SK-N-DZ (cell line): ENCODE data around the gene P4HTM.

Experiments used
- DNase-seq: peaks from one replicate; pipeline ENCODE4 v3.0.0-alpha.2; 2015; ENCODE audit warnings: low spot score
- small RNA-seq, 2 experiments: library from RNA; depleted of rRNA; stranded (forward); fragments of <200 nt; gene quantifications; one replicate each; pipeline ENCODE3, GENCODE V24; 2014

Gene P4HTM

GRCh38 chr3:49023775-49024174, 33.7 kb downstream of the P4HTM start:
- no peak for DNase-seq

- DNase-seq: no peak
These were observed 34.4 kb downstream of the P4HTM start for GRCh38 chr3:49024449-49024848.

- no peak for DNase-seq
These were observed 35.2 kb downstream of the P4HTM start for GRCh38 chr3:49025005-49025792.

DNA sequence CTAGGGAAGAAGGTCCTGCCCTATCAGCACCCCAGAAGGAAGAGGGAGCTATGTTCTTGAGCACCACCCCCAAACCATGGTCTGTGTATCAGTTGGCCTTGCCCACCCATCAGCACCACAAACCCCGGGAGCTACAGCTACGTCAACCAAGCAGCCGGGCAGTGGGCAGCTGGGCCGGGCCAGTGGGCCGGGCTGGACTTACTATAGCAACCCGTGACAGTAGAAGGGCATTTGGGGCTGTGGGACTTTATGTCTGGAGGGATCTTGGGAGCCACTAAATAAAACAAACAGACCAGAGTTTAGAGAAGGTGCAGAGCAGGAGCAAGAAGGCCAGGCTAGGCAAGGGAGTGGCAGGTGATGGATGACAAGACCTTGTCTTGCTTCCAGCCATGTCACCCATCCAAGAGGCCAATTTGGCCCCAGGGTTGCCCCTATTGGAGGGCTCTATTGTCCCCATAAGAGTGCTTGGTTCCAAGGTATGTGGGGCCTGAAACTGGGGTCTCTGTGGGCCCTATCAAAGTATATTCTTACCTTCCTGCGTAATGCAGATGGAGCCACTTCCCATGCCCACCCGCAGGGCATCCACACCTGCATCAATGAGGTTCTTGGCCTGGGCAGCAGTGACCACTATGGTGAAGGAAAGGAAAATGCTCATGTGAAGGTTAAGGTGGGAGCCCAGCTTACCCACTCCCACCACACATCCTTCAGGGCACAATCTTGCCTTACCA, 35.9 kb downstream of the P4HTM start:
- DNase-seq: no peak

DNA sequence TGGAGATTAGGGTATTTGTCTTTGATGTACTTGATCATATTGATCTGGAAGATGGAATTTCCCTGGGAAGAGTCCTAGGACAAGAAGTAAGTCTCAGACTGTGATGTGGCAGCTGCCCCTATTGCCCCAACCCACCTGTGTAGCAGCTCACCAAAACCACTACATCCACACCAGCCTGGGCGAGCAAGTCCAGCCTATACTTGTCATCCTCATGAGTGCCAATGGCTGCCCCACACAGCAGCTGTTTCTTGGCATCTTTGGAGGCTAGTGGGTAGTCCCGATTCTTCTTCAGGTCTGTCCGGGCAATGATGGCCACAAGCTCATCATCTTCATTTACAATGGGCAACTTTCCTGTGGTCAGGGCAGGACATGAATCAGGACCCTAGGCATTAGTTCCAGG, 36.5 kb downstream of the P4HTM start:
- DNase-seq: no peak

GRCh38 chr3:49027634-49028033, 37.6 kb downstream of the P4HTM start:
- DNase-seq: no peak

DNA sequence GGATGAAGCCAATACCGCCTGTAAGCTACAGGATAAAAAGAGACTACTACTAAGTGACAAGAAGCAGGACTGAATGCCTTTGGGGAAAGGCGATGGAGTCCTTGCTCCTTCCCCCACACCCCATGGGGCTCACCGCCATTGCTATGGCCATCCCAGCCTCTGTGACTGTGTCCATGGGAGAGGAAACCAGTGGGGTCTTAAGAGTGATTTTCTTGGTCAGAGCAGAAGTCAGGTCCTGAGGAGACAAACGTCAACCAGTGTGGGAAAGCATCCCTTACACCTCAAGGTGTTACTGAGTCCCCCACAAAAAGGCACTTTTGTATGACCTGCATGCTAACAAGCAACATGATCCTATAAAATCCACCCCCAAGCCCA, 38.2 kb downstream of the P4HTM start:
- DNase-seq: no peak

- peak; percentile 88 for DNase-seq
These were observed 38.9 kb downstream of the P4HTM start, which contains the start of gene IMPDH2 for GRCh38 chr3:49028673-49029562. Gene IMPDH2, minus strand, starts transcription at chr3:49029398. Its CDS starts 48 bp downstream, at chr3:49029350.

DNA sequence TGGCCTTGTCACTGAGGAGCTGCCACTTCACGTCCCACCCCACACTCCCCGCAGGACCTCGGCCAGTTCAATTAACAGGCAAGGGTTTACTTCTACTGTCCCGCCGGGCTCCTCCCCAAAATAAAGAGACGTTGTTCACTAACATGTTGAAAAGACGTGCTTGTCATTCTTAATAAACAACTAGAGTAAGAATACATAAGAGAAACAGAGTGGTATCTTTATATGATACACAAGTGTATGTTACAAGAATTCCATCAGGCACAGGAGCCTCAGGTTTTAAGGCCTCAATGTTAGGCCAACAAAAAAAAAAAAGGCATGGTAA, 39.5 kb downstream of the P4HTM start:
- no peak for DNase-seq

- no peak for DNase-seq
These were observed 40.3 kb downstream of the P4HTM start for GRCh38 chr3:49030321-49030720.

DNA sequence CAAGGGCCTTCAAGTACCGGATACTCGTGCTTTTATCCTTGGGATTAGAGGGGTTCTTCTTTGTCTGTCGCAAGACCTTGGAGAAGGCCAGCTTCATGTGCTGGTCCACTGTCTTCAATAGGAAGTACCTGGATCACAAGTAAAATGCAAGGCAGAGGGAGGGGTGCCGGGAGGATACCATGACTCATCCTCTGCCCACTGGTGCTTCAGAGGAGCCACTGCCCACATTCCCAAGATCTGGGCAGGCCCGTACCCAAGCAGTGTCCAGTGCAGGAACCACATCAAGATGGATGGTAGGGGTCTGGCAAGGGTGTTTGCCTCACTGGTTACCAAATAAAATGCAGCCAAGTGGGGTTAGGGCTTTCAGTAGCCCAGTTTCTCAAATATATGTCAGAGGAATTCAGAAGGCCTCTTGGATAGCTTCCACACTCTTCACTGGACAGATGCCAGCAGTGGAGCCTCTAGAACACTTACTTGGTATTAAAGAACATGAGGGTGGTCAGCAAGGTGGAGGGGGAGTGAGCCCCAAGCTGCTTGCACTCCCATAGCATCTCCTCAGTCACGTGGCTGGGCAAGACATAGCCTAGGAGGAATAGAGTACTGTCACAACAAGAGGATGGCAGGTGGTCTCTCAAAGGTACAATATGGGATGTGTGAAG, 42.7 kb downstream of the P4HTM start:
- DNase-seq: no peak

DNA sequence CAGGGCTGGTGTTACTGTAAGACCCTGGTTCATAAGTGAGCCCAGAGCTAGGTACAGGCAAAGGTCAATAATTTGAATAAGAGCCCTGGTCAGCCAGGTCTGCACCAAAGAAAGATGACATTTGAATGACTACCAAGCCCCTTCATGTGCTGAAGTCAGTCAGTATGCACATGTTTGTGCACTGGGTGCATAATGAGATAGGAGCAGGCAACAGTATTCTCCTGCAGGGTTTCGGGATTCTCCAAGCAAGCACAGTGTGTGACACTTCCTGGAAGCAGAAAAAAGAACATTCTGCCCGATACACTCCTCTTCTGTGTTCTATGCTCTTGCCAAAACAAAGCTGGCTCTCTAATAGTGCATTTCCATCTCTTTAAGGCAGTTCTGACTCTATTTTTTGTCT, 44.6 kb downstream of the P4HTM start:
- no peak for DNase-seq

GRCh38 chr3:49035281-49035680, 45.2 kb downstream of the P4HTM start:
- no peak for DNase-seq

DNA sequence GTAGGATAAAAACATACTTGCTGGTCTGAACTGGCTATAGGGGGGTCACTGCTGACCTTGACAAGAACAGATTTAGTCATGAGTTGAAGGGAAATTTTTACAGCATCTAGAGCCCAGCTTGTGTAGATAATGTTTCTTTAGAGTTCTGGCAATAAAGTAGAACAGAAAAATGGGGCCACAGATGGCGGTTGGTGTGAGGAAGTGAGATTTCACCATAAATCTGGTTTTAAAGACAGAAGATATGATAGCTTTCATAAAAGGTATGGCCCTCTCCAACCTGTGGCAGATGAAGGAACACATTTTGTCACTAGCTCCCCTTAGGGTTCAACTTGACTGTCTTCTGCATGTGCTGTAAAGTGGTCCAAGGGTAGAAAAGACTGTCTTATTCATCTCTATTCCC, 63.5 kb downstream of the P4HTM start:
- no peak for DNase-seq

DNA sequence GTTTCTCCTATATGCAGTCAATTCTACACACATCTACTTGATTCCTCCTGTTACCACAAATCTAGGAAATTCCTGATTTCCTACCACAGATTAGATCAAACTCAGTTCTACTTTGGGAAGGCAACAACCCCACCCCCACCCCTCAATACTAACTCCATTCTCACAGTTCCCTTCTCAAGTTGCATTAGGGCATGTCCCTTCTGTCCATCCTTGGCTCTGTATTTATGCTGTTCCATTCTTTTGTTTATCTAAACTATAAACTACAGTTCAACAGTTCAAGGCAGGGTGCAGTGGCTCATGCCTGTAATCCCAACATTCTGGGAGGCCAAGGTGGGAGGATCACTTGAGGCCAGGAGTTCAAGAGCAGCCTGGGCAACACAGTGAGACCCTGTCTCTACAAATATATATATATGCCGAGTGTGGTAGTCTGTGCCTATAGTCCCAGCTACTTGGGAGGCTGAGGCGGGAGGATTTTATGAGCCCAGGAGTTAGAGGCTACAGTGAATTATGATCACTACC, 64.4 kb downstream of the P4HTM start:
- DNase-seq: no peak

Small RNA genes within 50 kb of the gene (small RNA-seq; reads per million reads assigned to genes)
- gene MIR191 (396 to 1,795 reads per million in 2 experiments), gene MIR425 (9.0 to 86.9 reads per million in 2 experiments)
